Stimulated activated CD8-positive, alpha-beta memory T cell treated with anti-CD3 and anti-CD28 coated beads, Interleukin-4, amount 100 ng/mL, for 48 hours (primary cell): Measurements from ENCODE around the gene CALML3.
"Not testable (repeated sequence)": the region's sequence is repeated elsewhere in the genome, so short reads cannot be mapped to it uniquely, and the experiment has no call there.

Experiments
- DNase-seq: peaks from one replicate; pipeline ENCODE4 v3.0.0-alpha.2; 2020

The CALML3 gene

DNA sequence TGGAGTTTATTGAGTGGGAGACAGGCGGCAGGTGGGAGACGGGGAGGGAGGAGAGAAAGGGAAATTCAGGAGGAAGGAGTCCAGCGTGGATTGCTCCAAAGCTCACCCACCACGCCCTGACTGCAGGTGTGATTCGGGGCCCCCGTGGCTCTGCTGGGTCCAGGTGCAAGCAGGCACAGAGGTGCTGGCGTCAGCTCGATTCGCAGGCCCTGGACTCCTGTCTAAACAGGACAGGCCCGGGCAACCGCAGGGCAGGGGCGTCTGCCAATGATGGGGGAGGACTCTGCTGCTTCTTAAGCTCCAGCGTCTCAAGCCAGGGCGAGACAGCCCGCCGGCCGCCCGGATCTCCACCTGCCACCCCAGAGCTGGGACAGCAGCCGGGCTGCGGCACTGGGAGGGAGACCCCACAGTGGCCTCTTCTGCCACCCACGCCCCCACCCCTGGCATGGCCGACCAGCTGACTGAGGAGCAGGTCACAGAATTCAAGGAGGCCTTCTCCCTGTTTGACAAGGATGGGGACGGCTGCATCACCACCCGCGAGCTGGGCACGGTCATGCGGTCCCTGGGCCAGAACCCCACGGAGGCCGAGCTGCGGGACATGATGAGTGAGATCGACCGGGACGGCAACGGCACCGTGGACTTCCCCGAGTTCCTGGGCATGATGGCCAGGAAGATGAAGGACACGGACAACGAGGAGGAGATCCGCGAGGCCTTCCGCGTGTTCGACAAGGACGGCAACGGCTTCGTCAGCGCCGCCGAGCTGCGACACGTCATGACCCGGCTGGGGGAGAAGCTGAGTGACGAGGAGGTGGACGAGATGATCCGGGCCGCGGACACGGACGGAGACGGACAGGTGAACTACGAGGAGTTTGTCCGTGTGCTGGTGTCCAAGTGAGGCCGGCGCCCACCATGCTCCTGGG, at the start of gene CALML3:
Gene CALML3, plus strand, starts transcription at position 321 of the 920 bp plus-strand sequence. Its CDS starts 125 bp downstream, at position 446.
- DNase-seq, result no peak

DNA sequence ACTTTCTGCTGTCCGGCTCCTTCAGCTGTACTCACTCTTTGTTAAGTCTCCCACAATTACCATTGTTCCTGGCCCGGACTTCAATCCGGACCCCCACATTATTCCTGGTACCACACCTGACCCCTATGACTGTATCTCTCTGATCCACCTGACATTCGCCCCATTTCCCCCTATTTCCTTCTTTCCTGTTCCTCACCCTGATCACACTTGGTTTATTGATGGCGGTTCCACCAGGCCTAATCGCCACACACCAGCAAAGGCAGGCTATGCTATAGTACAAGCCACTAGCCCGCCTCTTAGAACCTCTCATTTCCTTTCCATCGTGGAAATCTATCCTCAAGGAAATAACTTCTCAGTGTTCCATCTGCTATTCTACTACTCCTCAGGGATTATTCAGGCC, 49.7 kb upstream of the CALML3 start:
- not testable (repeated sequence) for DNase-seq

DNA sequence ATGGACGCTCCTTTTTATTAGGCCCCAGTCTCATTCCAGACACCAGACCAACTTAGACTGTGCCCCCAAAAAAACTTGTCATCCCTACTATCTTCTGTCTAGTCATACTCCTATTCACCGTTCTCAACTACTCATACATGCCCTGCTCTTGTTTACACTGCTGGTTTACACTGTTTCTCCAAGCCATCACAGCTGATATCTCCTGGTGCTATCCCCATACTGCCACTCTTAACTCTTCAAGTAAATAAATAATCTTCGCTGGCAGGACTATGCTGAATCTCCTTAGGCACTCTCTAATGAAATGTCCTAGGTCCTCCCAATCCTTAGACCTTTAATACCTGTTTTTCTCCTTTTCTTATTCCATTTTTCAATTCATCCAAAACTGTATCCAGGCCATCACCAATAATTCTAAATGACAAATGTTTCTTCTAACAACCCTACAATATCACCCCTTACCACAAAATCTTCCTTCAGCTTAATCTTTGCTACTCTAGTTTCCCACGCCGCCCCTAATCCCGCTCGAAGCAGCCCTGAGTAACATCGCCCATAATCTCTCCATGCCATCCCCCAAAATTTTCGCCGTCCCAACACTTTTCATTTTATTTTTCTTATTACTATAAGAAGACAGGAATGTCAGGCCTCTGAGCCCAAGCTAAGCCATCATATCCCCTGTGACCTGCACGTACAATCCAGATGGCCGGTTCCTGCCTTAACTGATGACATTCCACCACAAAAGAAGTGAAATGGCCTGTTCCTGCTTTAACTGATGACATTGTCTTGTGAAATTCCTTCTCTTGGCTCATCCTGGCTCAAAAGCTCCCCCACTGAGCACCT, 48.6 kb upstream of the CALML3 start:
- DNase-seq, result not testable (repeated sequence)

DNA sequence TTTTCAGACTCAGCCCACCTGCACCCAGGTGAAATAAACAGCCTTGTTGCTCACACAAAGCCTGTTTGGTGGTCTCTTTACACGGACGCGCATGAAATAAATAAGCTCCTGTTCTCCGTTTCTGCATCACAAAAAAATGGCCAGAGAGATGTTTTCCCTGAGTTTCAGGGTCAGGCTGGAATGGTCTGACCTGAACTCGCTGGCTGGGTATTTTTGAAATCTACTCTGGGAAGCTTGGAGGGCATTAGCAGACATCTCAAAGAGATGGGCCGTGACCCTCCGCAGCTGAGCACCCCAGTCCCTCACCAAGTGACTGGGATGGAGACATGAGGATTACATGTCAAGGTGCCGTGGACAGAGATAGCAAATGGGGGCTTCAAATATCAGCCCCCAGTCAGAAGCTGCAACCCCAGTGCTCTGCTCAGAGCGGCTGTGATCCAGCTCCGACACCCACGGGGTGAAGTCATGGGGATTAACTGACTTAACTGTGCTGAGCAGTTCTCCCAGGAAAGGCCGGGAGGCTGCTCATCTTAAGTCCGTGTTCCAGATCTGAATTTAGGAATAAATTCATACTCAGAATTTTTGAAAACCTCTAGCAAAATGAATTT, 47.7 kb upstream of the CALML3 start:
- no peak for DNase-seq

DNA sequence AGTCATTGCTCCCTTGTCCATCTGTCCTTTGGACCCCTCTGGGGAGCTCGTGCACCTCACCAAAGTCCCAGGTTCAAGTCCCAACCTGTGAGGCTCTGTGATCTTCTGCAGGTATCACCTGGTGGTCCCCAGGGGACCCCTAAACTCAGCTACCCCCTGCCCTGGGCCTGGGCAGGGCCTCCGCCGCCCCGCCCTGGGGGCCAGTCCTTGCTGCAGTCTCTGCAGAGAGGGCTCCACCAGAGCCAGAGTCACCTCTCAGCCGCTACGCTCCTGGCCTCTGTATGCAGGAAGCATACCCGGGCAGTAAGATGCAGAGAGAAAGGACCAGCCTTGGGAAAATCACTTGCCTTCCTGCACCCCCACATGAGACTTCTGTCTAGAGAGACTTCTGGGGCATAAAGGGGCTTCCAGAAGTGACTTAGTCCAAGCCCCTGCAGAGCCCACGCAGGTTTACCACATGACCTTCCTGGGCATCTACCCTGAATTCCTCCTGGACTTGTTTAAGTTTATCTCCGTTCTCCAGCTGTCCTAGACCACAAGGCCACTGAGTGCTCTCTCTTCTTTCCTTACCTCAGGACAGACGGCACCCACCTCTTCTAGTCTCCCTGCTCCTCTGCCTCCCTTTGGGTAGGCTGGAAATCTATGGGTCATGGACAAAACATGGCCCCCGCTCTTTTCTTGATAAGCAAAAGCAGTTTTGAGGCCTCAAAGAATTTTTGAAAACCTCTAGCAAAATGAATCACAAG, 46.6 kb upstream of the CALML3 start:
- no peak for DNase-seq

DNA sequence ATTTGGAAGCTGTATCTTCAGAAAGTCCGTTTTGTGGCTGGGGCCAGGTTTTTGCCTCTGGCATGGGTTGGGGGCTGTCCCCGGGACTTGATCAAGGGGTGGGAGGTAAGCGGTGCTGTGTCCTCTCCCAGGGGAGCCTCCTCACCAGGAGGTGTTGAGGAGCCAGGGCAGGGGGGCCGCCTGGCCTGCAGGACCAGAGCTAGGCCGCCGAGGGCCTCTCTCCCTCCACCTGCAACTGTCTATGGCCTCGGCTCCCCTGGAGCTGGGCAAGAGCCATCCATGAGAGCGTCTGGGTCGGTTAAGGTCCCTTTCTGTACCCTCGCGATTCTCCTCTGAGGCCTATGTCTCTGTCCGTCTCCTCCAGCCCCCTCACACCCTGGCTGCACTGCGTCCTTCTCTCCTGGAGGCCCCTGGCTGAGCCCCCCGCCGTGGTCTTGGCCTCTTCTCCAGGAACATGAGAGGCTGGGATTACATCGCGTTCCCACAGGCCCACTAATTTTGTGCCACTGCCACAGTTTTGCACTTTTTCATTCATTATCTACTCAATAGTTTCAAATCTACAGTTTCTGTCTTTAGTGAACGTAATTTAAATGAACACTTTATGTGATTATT, 46.0 kb upstream of the CALML3 start:
- no peak for DNase-seq

DNA sequence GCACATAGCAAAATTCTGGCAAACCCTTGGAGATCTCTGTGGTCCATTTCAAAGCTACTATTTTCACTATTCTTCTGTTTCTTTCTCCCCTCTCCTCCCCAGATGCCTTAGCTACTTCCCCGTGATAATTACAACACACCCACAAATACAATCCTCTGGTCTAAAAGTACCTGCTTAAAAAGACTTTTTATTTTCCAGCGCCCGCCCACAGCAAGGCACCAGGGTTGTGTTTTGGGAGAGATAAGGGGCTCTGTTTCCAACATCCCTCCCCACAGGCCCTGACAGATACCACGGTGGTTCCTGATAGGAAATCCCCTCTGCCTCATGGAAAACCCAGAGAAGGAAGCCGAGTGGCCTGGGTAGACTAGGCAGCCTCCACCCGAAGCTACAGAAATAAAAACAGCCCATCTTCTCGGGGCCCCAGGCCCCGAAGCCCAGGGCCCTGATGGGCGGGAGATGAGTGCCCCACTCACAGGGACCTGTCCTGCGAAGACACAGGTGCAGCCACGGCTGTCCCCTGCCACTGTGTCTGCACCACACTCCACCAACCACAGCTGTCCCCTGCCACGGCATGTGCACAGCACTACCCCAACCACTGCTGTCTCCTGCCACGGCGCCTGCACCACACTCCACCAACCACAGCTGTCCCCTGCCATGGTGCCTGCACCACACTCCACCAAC, 45.1 kb upstream of the CALML3 start:
- DNase-seq, result no peak

DNA sequence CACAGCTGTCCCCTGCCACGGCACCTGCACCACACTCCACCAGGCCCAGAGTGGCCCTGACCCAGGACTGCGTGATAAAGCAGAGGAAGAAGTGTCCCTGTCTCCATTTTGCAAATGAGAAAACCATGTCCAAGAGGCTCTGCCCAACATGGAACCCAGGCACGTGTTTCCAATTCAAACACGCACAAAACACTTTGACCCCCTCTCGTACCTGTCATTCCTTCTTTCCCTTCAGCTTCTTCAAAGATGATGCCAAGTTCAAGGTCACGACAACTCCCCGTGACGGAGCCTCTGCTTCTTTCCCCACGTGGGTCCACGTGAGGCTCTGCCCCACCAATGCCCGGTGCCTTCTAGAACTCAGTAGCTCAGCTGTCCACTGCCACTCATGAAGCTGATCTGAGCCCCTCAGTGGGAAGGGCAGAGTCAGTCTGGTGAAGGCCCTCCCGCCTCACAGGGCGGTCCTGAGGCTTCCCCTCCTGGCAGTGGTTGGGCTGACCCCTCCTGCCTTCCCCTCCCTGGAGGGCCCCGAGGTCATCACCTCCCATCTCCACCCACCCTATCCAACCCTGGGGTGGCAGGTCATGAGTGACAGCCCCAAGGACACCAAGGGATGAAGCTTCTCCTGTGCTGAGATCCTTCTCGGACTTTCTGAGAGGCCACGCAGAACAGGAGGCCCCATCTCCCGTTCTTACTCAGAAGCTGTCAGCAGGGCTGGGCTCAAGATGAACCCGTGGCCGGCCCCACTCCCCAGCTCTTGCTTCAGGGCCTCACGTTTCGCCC, 44.4 kb upstream of the CALML3 start:
- DNase-seq, result no peak

DNA sequence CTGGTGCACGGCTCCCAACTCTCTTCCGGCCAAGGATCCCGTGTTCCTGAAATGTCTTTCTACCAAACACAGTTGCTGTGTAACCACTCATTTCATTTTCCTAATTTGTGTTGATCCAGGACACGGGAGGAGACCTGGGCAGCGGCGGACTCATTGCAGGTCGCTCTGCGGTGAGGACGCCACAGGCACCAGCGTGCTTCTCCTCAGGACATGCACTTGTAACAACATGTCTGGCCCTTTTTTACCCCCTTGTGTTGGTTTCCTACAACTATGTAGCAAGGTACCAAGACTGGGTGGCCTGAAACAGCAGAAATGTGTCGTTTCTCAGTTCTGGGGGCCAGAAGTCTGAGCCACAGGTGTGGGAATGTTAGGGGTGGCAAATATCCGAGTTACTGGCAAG, 43.6 kb upstream of the CALML3 start:
- DNase-seq, result no peak

DNA sequence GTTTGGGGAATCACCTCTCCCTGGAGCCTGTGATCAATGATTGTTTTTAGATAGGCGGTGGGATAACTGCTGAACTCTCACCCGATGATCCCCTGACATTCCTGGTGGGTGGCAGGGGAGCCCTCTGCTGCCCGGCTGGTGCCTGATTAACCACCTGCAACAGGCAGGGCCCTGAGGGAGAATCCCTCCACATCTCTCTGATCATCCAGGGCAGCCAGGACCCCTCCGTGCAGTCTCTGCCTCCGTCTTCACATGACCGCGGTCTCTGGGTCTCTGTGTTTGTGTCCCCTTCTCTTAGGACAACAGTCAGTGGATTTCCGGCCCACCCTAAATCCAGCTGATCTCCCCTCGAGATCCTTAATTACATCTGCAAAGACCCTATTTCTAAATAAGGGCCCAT, 42.7 kb upstream of the CALML3 start:
- DNase-seq, result no peak

DNA sequence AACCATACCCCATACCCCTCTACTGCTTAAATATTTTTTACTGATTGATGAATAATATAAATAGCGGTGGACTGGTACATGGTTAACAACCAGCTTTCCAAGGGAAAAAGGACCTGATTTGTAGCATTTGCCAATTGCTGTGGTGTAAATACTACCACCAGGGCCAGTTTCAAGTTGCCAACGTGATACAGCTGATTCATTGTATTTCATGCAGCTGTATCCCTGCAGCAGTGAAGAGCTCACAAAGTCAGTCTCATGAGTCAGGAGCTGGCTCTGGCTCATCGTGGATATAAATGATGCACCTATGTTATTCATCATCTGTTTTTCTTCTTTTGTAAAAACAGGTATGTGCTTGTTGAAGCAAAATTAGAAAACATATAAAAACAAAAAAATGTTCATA, 40.6 kb upstream of the CALML3 start:
- DNase-seq, result no peak

DNA sequence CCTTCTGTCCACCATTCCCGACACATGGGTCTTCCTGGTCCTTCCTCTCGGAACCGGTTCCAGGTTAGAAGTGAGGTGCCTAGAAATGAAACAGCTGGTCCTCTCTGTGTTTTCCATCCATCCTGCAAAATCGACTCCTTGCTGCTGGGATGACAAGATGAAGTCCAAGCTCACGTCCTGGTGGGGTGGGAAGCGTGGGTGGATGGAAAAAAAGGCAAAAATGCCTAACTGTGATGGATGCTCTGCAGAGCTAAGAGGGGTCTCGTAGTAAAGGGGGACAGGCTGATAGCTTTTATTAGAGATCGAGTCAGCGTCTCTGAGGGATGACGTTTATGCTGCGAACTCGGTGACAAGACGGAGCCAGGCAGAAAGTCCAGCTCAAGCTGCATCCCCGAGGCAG, 39.5 kb upstream of the CALML3 start:
- DNase-seq, result no peak

DNA sequence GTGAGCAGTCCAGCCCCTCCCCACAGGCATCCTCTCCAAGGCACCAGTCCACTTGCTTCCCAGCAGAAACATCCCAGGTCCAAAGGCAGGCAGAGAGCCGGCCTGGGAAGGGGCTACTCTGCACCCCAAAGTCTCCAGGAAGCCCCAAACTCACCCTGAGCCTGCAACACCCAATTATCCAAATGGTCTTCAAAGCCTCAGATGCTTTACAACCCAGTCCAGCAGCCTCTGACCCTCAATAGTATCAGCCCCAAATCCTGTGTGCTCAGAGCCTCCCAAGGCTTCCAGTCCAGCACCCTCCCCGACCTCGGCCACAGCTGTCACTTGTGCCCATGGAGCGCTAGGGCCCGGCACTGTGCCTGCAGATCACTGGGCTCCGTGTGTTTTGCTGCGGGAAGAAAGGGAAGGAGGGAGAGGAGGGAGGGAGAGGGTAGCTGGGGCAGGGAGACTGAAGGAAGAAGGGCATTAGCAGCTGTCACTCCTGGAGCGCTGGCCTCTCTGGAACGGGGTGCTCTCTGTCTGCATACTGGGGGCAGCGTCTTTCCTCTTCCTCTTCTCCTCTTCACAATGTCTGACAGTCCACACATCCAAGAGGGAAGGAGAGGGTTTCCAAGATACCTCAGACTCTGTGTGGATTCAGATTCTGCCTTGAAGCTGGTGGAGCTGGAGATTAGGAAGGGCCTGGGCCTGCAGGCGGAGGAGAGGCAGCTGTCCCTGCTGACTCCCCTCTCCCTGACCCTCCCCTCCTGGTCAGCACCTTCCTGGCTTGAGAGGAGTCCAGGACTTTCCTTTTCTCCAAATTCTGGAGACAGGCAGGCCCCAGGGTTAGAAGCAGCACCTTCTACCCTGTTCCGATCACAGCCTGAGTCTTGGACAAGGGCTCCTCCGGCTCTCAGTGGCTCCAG, 38.6 kb upstream of the CALML3 start:
- no peak for DNase-seq

DNA sequence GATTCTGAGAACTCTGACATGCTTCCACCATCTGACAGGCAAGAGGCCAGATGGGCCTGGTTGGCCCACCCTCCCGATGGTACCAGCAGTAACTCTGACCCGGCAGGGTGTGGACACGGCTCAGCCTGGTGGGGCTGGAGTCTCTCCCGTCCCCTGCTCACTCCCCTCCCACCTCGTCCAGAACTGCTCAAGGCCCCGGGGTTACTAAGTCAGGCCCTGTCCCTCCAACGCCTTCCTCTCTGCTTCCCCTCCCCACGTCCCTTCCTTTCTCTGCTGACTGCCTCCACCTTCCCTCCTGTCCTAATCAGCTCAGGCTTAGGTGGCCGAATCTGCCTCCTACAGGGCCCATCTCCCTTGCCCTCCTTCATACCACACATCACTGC, 37.9 kb upstream of the CALML3 start:
- no peak for DNase-seq

DNA sequence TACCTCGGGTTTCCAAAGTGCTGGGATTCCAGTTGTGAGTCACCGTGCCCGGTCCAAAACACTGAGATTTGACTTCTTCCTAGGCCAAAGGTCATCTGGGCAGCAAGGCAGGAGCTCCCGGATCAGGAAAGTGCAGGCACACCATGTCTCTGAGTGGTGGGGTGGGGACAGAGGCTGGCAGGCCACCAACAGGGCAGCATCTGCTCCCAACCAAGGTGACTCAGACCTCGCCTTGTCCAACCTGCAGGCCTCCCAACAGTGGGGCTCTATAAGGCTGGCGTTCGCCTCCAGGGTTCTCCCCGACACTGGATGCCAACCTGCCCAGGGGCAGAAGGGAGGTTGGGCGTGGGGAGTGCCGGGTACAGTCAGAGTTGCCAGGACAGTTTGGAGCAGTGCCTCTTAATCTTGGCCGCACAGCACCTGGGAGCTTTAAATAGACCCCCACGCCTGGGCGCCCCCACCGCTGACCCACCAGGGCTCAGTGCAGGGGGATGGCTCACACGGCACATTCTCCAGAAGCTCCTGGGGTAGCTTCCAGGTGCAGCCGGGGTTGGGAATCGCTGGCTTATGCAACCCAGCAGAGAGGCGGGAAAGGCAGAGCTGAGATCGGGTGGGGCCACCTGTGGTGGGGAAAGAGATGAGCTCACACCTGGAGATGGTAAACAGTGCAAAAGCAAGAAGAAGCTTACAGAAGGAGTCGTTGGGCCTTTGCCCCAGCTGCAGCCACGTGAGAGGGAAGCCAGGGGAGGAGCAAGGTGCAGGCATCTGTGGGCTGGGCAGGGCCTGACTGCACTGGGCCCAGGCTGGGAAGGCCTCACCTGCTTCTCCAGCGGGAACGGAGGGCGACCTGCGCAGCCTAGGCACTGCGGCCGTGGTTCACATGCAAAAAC, 36.2 kb upstream of the CALML3 start:
- DNase-seq, result no peak

DNA sequence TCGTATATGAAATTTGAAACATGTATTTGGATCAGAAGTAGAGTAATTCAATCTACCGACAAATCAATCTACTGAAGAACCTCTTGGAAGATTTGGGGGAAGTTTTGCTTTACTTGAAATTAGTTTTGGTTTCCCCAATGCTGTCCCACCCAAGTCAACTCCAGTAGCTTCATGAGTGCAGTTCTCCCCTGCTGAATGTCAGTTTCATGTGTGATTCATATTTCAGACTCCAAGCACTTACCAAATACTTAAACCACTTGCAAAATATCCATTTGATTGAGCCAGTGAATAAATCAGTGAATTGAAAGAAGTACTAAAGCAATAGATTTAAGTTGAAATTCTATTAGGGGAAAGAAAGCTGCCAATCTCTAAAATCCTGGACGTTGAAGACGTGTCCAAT, 34.7 kb upstream of the CALML3 start:
- no peak for DNase-seq

DNA sequence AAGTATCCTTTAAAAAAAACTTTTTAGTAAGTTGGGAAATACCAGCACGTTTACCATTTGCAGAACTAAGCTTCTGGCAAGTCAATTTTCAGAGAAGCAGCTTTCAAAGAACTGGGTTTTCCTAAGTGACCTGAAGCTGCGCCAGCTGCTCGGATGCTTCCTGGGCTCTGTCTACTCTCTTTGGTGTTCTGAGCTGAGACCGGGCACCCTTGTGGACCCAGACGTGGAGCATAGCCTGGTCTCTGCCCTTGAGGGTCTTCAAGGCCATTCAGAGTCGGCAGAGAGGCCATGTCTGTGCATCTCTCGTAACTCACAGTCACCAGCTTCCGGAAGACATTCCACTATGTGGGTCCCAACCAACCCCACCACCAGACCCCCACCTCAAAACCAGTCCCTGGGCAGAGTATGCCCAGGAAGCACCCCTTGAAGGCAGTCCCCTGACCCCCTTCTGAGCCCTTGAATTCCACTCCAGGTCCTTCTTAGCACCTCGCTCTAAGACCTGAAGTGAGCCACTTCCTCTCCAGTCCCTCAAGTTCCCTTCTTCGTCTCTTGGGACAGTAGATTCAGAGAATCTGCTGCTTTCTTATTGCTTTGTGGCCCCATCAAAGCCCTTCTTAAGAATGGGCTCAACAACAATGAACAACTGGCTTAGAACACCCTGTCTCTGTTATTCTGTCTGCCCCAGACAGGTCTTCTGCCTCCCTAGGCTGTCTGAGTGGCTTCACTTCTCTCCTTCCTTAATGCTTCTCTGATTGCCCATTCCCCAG, 33.9 kb upstream of the CALML3 start:
- no peak for DNase-seq

DNA sequence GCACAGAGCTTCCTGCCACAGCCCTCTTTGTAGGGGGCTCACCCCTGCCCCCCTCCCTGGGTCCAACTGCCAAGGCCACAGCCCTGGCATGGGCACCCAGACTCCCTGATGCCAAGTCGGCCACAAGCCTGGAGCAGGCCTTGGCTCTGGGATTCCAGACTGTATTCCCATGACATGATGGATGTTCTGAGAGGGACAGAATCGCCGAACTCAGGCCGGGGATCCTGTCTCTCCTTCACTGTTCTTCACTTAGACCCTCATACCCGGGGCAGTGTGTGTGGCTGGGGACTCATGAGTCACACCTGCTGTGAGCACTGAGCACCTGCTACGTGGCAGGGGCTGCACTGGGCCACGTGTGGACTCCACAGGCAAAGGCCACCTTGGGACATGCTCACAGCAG, 33.3 kb upstream of the CALML3 start:
- DNase-seq, result no peak
